Endothelial cell of umbilical vein (primary cell): ENCODE data around the gene SEL1L2. TPM values are rescaled to one million over a fixed set of nuclear protein-coding genes. Genes with fewer than 3 reads are reported as not detected.

Experiments used
- BruUV-seq: library from RNA; stranded (reverse); fragments of 400-500 nt; replicated peaks from 2 replicates; lab custom pipeline; 2021; lab: Mats Ljungman, UMichigan
- CTCF ChIA-PET: fragments of 300-600, 350-600 bp; sonication (Branson Sonifier 250); formaldehyde crosslinking; loops from one replicate; lab custom pipeline; 2021; ENCODE audit warnings: antibody characterized with exemption, inconsistent platforms; lab: Charles Lee
- POLR2A ChIA-PET: fragments of 300-600, 350-600 bp; sonication (Branson Sonifier 250); formaldehyde crosslinking; loops from one replicate; lab custom pipeline; 2021; ENCODE audit warnings: antibody characterized with exemption, inconsistent platforms; lab: Charles Lee
- DNase-seq: peaks from one replicate; pipeline ENCODE4 v3.0.0-alpha.2; 2011; ENCODE audit warnings: low read depth, low spot score
- FAIRE-seq: peaks from 2 replicates; lab custom pipeline; 2011; peaks lifted over from hg19 to GRCh38; lab: Jason Lieb, UNC
- H2AFZ ChIP-seq: 2 replicates; pipeline ENCODE4 v1.6.0; 2012; ENCODE audit warnings: low read depth, low read length, control low read depth, inconsistent platforms
- H3K27ac ChIP-seq: 2 replicates; pipeline ENCODE4 v1.5.1; 2011; ENCODE audit warnings: low read depth, mild to moderate bottlenecking, control low read depth, low read length, moderate library complexity; ENCODE audit not compliant: insufficient read depth
- H3K27me3 ChIP-seq, 2 experiments: 2 replicates each; pipeline versions ENCODE4 v1.6.0 to v1.6.1; 2011; ENCODE audit warnings: low read length in 2 of 2, mixed read lengths in 1 of 2; ENCODE audit not compliant: control insufficient read depth in 2 of 2, insufficient read depth in 2 of 2
- H3K36me3 ChIP-seq, 2 experiments: 2 replicates in 1 of 2; 3 replicates in 1 of 2; pipeline ENCODE4 v1.5.1; 2011; ENCODE audit warnings: low read length in 2 of 2, mild to moderate bottlenecking in 1 of 2, moderate library complexity in 1 of 2; ENCODE audit not compliant: control insufficient read depth in 2 of 2, insufficient read depth in 2 of 2; ENCODE audit errors: extremely low read depth in 1 of 2
- H3K4me1 ChIP-seq: 3 replicates; pipeline ENCODE4 v1.5.1; 2011; ENCODE audit warnings: mild to moderate bottlenecking, low read length; ENCODE audit not compliant: control insufficient read depth, insufficient read depth; ENCODE audit errors: extremely low read depth
- H3K4me2 ChIP-seq: 2 replicates; pipeline ENCODE4 v1.6.1; 2011; ENCODE audit warnings: low read length, control low read depth, mixed read lengths; ENCODE audit not compliant: insufficient read depth
- H3K4me3 ChIP-seq, 3 experiments: fragments of 200-600 bp in 1 of 3; sonication (generic), shearing (Covaris generic) in 1 of 3; replicated peaks in 1 of 3; 2 replicates each; pipeline ENCODE4 v1.5.1; 2011 to 2016; ENCODE audit warnings: control low read depth in 3 of 3, low read length in 3 of 3, mild to moderate bottlenecking in 2 of 3, inconsistent platforms in 1 of 3, low read depth in 1 of 3, moderate library complexity in 1 of 3; ENCODE audit not compliant: insufficient read depth in 1 of 3
- H3K79me2 ChIP-seq: 2 replicates; pipeline ENCODE4 v1.6.0; 2012; ENCODE audit warnings: low read length, inconsistent platforms; ENCODE audit not compliant: control insufficient read depth, insufficient read depth
- H3K9ac ChIP-seq: replicated peaks from 2 replicates; pipeline ENCODE3; 2011; ENCODE audit warnings: low read length, control low read depth; ENCODE audit not compliant: insufficient read depth; ENCODE audit errors: extremely low read depth
- H3K9me1 ChIP-seq: replicated peaks from 3 replicates; pipeline ENCODE4 v1.6.0; 2011; ENCODE audit warnings: mild to moderate bottlenecking, low read length; ENCODE audit not compliant: control insufficient read depth, insufficient read depth; ENCODE audit errors: extremely low read depth
- H3K9me3 ChIP-seq: replicated peaks from 2 replicates; pipeline ENCODE4 v1.5.1; 2012; ENCODE audit warnings: low read length, inconsistent platforms; ENCODE audit not compliant: control insufficient read depth, insufficient read depth
- H4K20me1 ChIP-seq: replicated peaks from 2 replicates; pipeline ENCODE3; 2011; ENCODE audit warnings: mild to moderate bottlenecking, low read length; ENCODE audit not compliant: control insufficient read depth, insufficient read depth; ENCODE audit errors: extremely low read depth
- CTCF ChIP-seq, 2 donors: IDR thresholded peaks; 1 replicate in 1 of 2; 2 replicates in 1 of 2; pipeline ENCODE4 v1.5.1; 2011; ENCODE audit warnings: low read length in 2 of 2, mild to moderate bottlenecking in 2 of 2, moderate library complexity in 2 of 2, control low read depth in 1 of 2, inconsistent platforms in 1 of 2, low read depth in 1 of 2; ENCODE audit not compliant: insufficient read depth in 1 of 2; ENCODE audit errors: extremely low read depth in 1 of 2
- EZH2 ChIP-seq: IDR thresholded peaks from 2 replicates; pipeline ENCODE4 v1.6.1; 2012; ENCODE audit warnings: borderline replicate concordance, low read depth, mild to moderate bottlenecking, moderate library complexity, low read length, inconsistent platforms; ENCODE audit not compliant: severe bottlenecking
- FOS ChIP-seq: IDR thresholded peaks from 2 replicates; pipeline ENCODE4 v1.6.1; 2011; ENCODE audit warnings: mild to moderate bottlenecking, low read length, moderate library complexity, borderline replicate concordance; ENCODE audit not compliant: insufficient read depth
- GATA2 ChIP-seq: IDR thresholded peaks from 2 replicates; pipeline ENCODE4 v1.7.0; 2011; ENCODE audit warnings: low read depth, mild to moderate bottlenecking, moderate library complexity, mixed read lengths, low read length; ENCODE audit not compliant: insufficient read length, insufficient read depth
- JUN ChIP-seq: IDR thresholded peaks from 2 replicates; pipeline ENCODE4 v1.6.1; 2011; ENCODE audit warnings: borderline replicate concordance, low read depth; ENCODE audit not compliant: insufficient read length, insufficient read depth
- MAX ChIP-seq: IDR thresholded peaks from 2 replicates; pipeline ENCODE4 v1.6.1; 2011; ENCODE audit not compliant: insufficient read depth, insufficient read length
- MYC ChIP-seq: IDR thresholded peaks from one replicate; pipeline ENCODE4 v1.6.1; 2011; ENCODE audit warnings: mild to moderate bottlenecking, low read depth, low read length
- POLR2A ChIP-seq: IDR thresholded peaks from 2 replicates; pipeline ENCODE4 v1.6.1; 2012; ENCODE audit warnings: low read depth, mild to moderate bottlenecking, control low read depth, low read length
- POLR2AphosphoS5 ChIP-seq: IDR thresholded peaks from 2 replicates; pipeline ENCODE4 v1.6.1; 2012; ENCODE audit warnings: low read depth, mild to moderate bottlenecking, control low read depth, low read length, moderate library complexity; ENCODE audit not compliant: insufficient read depth
- dilution Hi-C: fragments of 300-500 bp; cut with MboI; formaldehyde crosslinking; loops from one replicate; pipeline ENCODE4 v1.15.0; 2019; ENCODE audit warnings: low sequenced_read_pairs; ENCODE audit not compliant: extremely low pct_ligation_motif_present
- intact Hi-C: fragments of 100-400 bp; cut with micrococcal nuclease; formaldehyde crosslinking; loops from one replicate; pipeline ENCODE4 v1.10.0; 2022
- polyA plus RNA-seq, 4 experiments: library from polyadenylated mRNA; depleted of rRNA in 3 of 4; stranded (reverse) in 3 of 4; unstranded in 1 of 4; fragments of >200 nt; gene quantifications; 2 replicates each; pipeline versions ENCODE4 v1.2.1 to v1.2.3, GENCODE V29; 2011 to 2012; ENCODE audit warnings: missing spikeins in 1 of 4
- total RNA-seq: library from RNA; stranded (reverse); gene quantifications from 2 replicates; pipeline ENCODE4 v1.2.3, GENCODE V29; 2021

The SEL1L2 gene
- total and polyA plus RNA-seq, 2 donors (not counting 3 experiments of a cell fraction or from before 2014, with no cell fraction given): not detected

- Histone ChIP-seq H4K20me1 (no peaks in the 10 kb centered on the region), H3K9me3 (no peaks in the 10 kb centered on the region), H3K27me3 (no peaks in the 10 kb centered on the region), H3K9me1 (no peaks in the 10 kb centered on the region), H3K36me3 (no peaks in the 10 kb centered on the region), H3K79me2 (no peaks in the 10 kb centered on the region), H2AFZ (no peak overlapping the region), H3K4me1 (no peaks in the 10 kb centered on the region), H3K27ac (no peak overlapping the region), H3K4me2 (no peak overlapping the region), H3K9ac (no peak overlapping the region), H3K4me3 (no peak overlapping the region)
- ChIA-PET CTCF (no interaction called here), POLR2A (no interaction called here)
- DNase-seq (no peak), FAIRE-seq (no peak)
- intact Hi-C loops: no loop called here
- BruUV-seq: no TSS peak
- dilution Hi-C loops: no loop called here
- TF ChIP-seq FOS (no peak), CTCF (IDR thresholded peaks at IDR 0.05; ENCODE audit: extremely low read depth in 1 of 2, insufficient read depth in 1 of 2, low read depth in 1 of 2, low read length in 2 of 2) (no peak), GATA2 (no peak), EZH2 (no peak), POLR2AphosphoS5 (no peak), MAX (no peak), MYC (no peak), JUN (no peak), POLR2A (no peak)
Observed at GRCh38 chr20:13868331-13868730, 122.1 kb downstream of the SEL1L2 start.
